Umbilical cord (tissue), 2 donors: ENCODE data around the gene NPIPA5. TPM values are rescaled to one million over a fixed set of nuclear protein-coding genes. Genes with fewer than 3 reads are reported as not detected.
A peak's percentile ranks its signal among the peaks of the same experiment; 100 is the strongest.
"Not testable (repeated sequence)": the region's sequence is repeated elsewhere in the genome, so short reads cannot be mapped to it uniquely, and the experiment has no call there.

Source experiments
- DNase-seq: peaks from one replicate; pipeline ENCODE4 v3.0.0-alpha.2; 2015; ENCODE audit warnings: low spot score
- total RNA-seq: library from RNA; depleted of rRNA; stranded (reverse); fragments of >200 nt; gene quantifications from one replicate; pipeline ENCODE4 v1.2.3, GENCODE V29; 2014; ENCODE audit warnings: low replicate concordance; ENCODE audit not compliant: insufficient read depth

The NPIPA5 gene
- not detected for total RNA-seq

DNA sequence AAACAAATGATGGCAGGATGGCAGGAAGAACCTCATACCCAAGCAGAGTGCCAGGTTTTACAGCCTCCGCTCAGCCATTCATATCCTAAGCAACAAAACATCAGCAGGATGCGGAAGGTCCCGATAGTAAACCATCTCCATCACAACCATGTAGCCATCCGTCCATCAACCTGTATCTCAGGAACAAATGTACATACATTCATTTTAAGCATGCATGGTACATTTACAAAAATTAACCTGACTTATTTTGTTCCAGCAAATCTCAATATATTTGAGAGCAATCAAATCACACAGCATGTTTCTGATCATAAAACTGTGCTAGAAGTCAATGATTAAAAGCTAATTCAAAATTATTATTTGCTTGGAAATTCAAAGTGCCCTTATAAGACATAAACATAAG lies at the start of gene NPIPA5:
TSS of gene NPIPA5 (minus strand) at position 101 of the 400 bp plus-strand sequence. CDS start at position 101, 0 bp downstream.
- DNase-seq = not testable (repeated sequence)

DNA sequence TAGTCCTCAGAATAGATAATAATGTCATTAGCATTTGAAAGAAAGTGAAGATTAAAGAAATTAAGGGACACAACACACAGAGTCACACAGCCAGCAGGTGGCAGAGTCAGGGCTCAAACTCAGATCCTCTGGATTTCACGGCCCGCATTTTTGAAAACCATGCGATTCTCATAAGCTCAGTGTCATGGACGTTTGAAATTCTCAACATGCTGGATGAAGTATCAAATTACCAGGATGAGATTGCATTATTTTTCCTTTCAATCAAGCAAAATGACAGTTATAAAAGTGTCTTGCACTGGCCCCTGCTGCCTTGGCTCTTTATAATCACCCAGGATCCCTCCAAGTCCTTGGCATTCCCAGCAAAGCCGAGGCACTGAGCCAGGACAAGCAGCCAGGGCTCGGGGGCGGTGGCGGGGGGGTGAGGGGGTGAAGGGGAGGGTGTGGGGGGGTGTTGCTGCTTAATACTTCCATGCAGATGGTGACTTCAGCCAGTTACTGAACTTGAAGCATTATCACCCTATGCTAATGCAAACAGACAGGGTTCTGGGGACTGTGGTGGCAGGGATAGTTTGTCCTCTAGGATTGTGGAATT lies 49.6 kb upstream of the NPIPA5 start:
- peak; percentile 70 for DNase-seq

- no peak for DNase-seq
Observed at GRCh38 chr16:15426796-15427195, 48.7 kb upstream of the NPIPA5 start.

DNA sequence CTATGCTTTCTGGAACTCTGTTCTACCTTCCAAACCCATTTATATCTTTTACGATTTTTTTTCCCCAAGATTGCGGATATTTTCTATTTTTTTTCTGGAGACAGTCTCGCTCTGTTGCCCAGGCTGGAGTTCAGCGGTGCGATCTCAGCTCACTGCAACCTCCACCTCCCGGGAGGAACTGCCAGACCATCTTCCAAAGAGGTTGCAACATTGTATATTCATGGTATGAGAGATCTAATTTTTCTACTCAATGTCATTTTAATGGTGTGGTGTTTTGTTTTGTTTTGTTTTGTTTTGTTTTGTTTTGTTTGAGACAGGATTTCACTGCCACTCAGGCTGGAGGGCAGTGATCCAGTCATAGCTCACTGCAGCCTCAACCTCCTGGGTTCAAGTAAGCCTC lies 47.8 kb upstream of the NPIPA5 start:
- DNase-seq = no peak

- DNase-seq = no peak
Observed at GRCh38 chr16:15422222-15422621, 44.1 kb upstream of the NPIPA5 start.

GRCh38 chr16:15421696-15422095 lies 43.6 kb upstream of the NPIPA5 start:
- DNase-seq = not testable (repeated sequence)

- DNase-seq = no peak
Observed at GRCh38 chr16:15418206-15418605, 40.1 kb upstream of the NPIPA5 start.

DNA sequence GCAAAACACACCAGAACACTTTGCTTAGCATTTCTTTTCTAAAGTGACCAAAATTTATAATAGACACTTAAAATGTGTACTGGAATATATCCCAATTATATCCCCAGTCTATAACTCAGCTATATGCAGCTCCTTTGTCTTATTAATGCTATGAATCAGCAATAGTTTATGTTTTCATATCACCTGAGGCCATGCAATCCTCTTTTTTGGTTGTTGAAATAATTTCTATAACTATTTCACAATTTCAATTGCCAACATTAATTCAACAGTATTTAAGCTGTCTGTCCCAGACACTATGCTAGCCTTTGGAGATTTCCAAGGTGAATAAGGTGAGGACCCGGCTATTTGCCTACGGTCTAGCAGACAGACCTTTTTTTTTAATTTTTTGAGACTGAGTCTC lies 39.1 kb upstream of the NPIPA5 start:
- no peak for DNase-seq

DNA sequence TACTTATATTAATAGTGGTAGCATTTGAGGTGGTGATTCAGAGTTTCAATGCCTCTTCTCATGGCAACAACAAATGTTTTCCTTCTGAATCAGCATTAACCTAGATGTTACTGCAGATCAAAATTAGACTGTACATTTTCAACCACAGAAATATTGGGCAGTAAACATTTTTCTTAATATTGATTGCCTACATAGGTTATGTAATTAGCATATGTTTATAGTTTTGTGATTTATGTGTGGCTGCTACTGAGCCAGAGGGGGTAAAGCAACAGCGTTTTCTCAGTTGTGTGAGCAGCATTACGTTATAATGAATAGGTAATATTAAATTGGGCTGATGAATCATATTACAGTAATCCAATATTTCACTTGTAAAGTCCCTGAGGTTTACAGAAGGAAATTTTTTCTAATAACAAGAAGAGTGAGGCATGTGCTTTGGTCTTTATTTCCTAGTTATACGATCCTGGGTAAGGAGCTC lies 37.5 kb upstream of the NPIPA5 start:
- no peak for DNase-seq

GRCh38 chr16:15409476-15409875 lies 31.4 kb upstream of the NPIPA5 start:
- DNase-seq = not testable (repeated sequence)

DNA sequence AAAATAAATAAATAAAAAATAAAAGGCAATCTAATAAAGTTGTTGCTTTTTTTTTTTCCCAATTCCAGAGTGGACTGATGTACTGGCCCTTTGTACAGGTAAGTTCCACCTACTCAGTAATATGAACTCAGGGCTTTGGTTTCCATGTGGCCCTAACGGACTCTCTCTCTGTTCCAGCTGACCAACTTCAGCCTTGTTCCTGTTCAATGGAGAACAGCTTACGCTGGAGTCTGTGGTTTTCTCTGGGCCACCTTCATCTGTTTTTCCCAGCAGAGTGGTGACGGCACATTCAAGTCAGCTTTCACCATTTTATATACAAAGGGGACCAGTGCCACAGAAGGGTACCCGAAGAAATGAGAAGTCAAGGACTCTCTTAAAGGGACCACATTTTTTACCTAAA lies 29.7 kb upstream of the NPIPA5 start:
- DNase-seq = not testable (repeated sequence)

DNA sequence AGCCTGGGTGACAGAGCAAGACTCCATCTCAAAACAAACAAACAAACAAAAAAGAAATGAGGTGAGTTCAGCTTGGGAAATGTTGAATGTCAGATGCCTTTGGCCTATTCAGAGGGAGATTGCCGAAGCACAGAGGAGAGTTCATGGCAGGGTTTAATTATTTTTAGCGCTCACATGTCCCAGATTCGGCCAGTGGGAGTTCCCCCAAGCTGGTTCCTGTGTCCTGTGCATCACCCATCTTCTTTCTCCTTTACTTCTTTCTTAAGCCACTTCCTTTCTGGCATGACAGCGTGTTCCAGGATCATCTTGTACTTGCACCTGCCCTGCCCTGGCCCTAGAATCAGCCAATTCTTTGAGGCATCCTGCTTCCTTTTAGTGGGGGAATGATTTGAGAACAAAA lies 26.7 kb upstream of the NPIPA5 start:
- DNase-seq = no peak

GRCh38 chr16:15404091-15404490 lies 26.0 kb upstream of the NPIPA5 start:
- not testable (repeated sequence) for DNase-seq

GRCh38 chr16:15403392-15403995 lies 25.4 kb upstream of the NPIPA5 start:
- no peak for DNase-seq

- no peak for DNase-seq
Observed at GRCh38 chr16:15401972-15402371, 23.9 kb upstream of the NPIPA5 start.

GRCh38 chr16:15400314-15400713 lies 22.2 kb upstream of the NPIPA5 start:
- not testable (repeated sequence) for DNase-seq

GRCh38 chr16:15399317-15399716 lies 21.2 kb upstream of the NPIPA5 start:
- no peak for DNase-seq

GRCh38 chr16:15398618-15399316 lies 20.7 kb upstream of the NPIPA5 start:
- DNase-seq = no peak

GRCh38 chr16:15396948-15397594 lies 19.0 kb upstream of the NPIPA5 start:
- no peak for DNase-seq

DNA sequence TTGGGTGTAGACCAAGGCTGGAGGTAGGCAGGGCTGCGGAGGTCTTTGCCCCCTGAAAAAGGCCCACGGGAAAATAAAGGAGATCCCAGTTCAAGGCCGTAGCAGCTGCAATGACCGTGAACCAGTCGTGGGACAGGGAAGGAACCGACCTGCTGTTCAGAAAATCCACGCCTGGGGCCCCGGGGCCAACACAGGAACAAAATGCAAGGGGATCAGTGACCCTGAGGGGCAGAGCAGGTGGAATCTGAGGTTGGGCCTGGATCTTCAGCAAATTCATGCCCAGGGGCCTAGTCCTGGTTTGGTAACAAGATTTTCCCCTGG lies 18.4 kb upstream of the NPIPA5 start:
- not testable (repeated sequence) for DNase-seq

DNA sequence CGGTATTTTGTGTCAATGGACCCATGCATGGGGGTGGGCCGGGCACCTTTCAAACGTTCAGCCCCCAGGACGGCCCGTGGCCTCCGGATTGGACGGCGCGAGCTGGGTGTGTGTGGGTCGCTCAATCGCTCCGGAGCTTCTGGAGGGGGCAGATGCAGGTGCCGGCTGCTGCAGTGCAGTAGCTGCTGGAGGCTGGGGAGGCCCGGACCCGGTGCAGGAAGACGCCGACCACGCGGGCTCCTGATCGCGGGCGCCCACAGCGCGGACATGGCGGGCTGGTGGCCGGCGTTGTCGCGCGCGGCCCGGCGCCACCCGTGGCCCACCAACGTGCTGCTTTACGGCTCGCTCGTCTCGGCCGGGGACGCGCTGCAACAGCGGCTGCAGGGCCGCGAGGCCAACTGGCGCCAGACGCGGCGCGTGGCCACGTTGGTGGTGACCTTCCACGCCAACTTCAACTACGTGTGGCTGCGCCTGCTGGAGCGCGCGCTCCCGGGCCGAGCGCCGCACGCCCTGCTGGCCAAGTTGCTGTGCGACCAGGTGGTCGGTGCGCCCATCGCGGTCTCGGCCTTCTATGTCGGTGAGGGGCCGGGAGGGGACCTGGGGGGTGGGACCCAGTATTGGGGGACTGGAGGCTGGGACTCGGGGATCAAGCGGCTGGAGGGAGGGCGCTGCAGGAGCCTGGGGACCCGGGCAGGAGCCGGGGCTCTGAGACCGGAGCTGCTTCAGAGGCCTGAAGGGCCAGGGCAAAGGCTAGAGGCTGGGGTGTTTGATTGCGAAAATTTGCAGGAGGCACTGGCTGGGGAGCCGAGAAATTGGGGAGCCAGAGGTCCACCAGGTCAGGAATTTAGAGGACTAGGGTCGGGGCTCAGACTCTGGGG lies 17.8 kb upstream of the NPIPA5 start, which contains the start of gene MPV17L:
TSS of gene MPV17L (plus strand) at position 124 of the 878 bp plus-strand sequence. CDS start at position 268, 144 bp downstream.
- peak; percentile 19 for DNase-seq
